Psoas muscle (tissue), 8 donors: ENCODE data around the gene PALLD. TPM values are rescaled to one million over a fixed set of nuclear protein-coding genes. Genes with fewer than 3 reads are reported as not detected.

Source experiments
- ATAC-seq, 4 donors: fragments of 200-7000 bp; cut with Tn5 transposase; one replicate each; pipeline ENCODE4 v1.9.1; 2020; ENCODE audit warnings: moderate library complexity in 3 of 4, mild to moderate bottlenecking in 2 of 4
- DNase-seq, 2 donors: peaks; one replicate each; pipeline ENCODE4 v3.0.0-alpha.2; 2020
- H3K27ac ChIP-seq: fragments of 200-600 bp; one replicate; pipeline ENCODE4 v1.8.0; 2022
- H3K27me3 ChIP-seq, 3 donors: fragments of 200-600 bp in 1 of 3; one replicate each; pipeline versions ENCODE4 v1.6.1 to v1.8.0; 2013 to 2022; ENCODE audit warnings: low read length in 2 of 3, mild to moderate bottlenecking in 2 of 3, moderate library complexity in 1 of 3; ENCODE audit not compliant: insufficient read depth in 3 of 3
- H3K36me3 ChIP-seq, 2 donors: fragments of 200-600 bp in 1 of 2; one replicate each; pipeline versions ENCODE4 v1.6.1 to v1.8.0; 2013 to 2022; ENCODE audit warnings: low read depth in 1 of 2, mild to moderate bottlenecking in 1 of 2, moderate library complexity in 1 of 2; ENCODE audit not compliant: insufficient read depth in 1 of 2
- H3K4me1 ChIP-seq: fragments of 200-600 bp; one replicate; pipeline ENCODE4 v1.8.0; 2022
- H3K4me3 ChIP-seq: fragments of 200-600 bp; one replicate; pipeline ENCODE4 v1.8.0; 2022; ENCODE audit warnings: mild to moderate bottlenecking
- H3K9me3 ChIP-seq: fragments of 200-600 bp; one replicate; pipeline ENCODE4 v1.8.0; 2022
- WGBS, 3 donors: extraction: QIAGEN DNeasy Blood & Tissue Kit; methylation state at CpG; one replicate each; pipeline versions ENCODE4 v1.1.6 to v1.1.7; 2013; 5-methylcytosine and 5-hydroxymethylcytosine counted together
- intact Hi-C, 2 donors: fragments of 100-400 bp; cut with DNase I; formaldehyde crosslinking; loops; one replicate each; pipeline versions ENCODE4 v1.11.0 to v1.14.2; 2022
- polyA plus RNA-seq, 3 donors: library from polyadenylated mRNA; stranded (reverse); fragments of 200-250 nt; gene quantifications; one replicate each; pipeline ENCODE4 v1.2.3, GENCODE V29; 2013
- total RNA-seq, 4 donors: library from RNA; stranded (reverse); fragmentation: NEBNext Ultra II Directional in 2 of 4; extraction: Animal tissue kit (Norgen Biotek cat#: 25700) in 2 of 4; gene quantifications; one replicate each; pipeline versions ENCODE4 v1.2.1 to v1.2.4, GENCODE V29; 2021 to 2023
- TF ChIP-seq, protein P1 (sequence below): fragments of 200-600 bp; IDR thresholded peaks from one replicate; pipeline ENCODE4 v1.8.0; 2022; ENCODE audit warnings: antibody characterized with exemption
- donor health status: healthy with polysubstance abuse.
- donor health status: DM: no; HTN: no; CAD: no; lungs with moderate emphysema.
- donor health status: Bipolar disorder and iron deficiency.
- donor health status: healthy.
- donor health status: DM: yes; HTN: yes; CAD: no.
- donor health status: DM: no; HTN: no; CAD: no.
- donor health status: DM: no; HTN: no; CAD: no.
- donor health status: DM: yes; HTN: yes; CAD: no.

PALLD gene
- total and polyA plus RNA-seq, 7 donors = 19.2 to 245 (median 168) TPM

DNA sequence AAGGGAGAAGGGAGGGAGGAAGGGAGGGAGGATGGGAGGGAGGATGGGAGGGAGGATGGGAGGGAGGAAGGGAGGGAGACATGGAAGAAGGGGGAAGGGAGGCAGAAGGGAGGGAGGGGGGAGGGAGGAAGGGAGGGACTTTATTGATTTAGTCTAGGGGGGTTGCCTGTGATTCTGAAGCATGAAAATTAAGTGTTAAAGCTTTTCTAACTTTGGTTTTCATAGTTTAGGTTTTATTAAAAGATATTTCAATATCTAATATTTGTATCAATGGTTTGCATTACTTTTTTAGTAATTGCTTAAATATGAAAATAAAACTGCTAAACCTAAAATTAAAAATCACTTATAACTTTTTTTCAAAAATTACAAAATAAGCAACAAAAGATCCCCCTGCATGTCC lies 2.4 kb downstream of the PALLD start:
- H3K9me3 ChIP-seq = no peaks in the 10 kb centered on the region
- intact Hi-C loops = no loop called here
- H3K27me3 ChIP-seq = no peaks in the 10 kb centered on the region
- H3K4me1 ChIP-seq = peaks cover 20% of the 10 kb centered on the region
- ATAC-seq (no peak), DNase-seq (no peak)
- no peaks in the 10 kb centered on the region for H3K36me3 ChIP-seq
- peak overlapping the region; percentile 65 for H3K4me3 ChIP-seq
- TF ChIP-seq, protein P1, sequence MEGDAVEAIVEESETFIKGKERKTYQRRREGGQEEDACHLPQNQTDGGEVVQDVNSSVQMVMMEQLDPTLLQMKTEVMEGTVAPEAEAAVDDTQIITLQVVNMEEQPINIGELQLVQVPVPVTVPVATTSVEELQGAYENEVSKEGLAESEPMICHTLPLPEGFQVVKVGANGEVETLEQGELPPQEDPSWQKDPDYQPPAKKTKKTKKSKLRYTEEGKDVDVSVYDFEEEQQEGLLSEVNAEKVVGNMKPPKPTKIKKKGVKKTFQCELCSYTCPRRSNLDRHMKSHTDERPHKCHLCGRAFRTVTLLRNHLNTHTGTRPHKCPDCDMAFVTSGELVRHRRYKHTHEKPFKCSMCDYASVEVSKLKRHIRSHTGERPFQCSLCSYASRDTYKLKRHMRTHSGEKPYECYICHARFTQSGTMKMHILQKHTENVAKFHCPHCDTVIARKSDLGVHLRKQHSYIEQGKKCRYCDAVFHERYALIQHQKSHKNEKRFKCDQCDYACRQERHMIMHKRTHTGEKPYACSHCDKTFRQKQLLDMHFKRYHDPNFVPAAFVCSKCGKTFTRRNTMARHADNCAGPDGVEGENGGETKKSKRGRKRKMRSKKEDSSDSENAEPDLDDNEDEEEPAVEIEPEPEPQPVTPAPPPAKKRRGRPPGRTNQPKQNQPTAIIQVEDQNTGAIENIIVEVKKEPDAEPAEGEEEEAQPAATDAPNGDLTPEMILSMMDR = no peak
- peak overlapping the region; percentile 93 for H3K27ac ChIP-seq

DNA sequence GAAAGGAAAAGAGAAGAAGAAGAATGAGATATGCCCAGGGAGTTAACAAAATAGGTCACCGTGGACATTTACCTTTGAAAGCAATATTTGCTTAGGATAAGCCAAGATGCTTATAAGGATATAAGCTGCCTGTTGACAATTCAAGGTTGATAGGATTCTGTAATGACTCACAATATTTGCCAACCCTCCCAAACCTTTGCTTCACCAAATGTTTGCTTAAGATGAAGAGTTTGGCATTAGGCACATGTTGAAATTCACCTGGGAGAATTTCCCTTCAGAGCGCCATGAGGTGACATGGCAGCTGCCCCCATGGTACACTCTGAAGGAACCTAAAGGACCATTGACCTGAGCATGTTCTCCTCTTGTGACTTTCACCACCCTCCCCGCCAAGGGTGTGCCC lies 4.6 kb downstream of the PALLD start:
- 92 to 94% (median 92%) methylated on average over 3 of the region's 3 CpGs for WGBS, 3 donors
- TF ChIP-seq, protein P1 = no peak
- Histone ChIP-seq H3K4me1 (peaks cover 22% of the 10 kb centered on the region), H3K27me3 (no peaks in the 10 kb centered on the region), H3K36me3 (no peaks in the 10 kb centered on the region), H3K9me3 (no peaks in the 10 kb centered on the region), H3K27ac (peak overlapping the region; percentile 93), H3K4me3 (no peak overlapping the region)
- ATAC-seq (no peak), DNase-seq (no peak)
- intact Hi-C loops = no loop called here

DNA sequence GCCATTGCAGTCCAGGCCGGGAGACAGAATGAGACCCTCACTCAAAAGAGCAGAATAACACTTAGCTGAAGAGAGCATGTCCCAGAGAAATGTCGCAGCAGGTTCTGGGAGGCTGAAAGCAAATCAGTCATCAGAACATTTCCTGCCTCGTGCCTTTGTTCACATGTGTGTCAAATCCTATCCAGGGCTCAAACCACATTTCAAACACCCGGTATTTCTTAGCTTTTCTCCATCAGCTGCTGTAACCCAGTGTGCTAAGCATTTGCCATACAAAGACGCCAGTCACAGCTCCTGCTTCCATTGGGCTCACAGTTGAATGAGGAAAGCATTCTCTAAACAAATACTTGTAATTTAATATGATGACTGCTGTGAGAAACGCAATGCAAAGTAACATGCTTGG lies 6.0 kb downstream of the PALLD start:
- no peaks in the 10 kb centered on the region for H3K9me3 ChIP-seq
- H3K27me3 ChIP-seq = no peaks in the 10 kb centered on the region
- DNase-seq (no peak), ATAC-seq (peak; percentile 2 to 38 (median 12))
- WGBS, 3 donors = 35 to 44% (median 38%) methylated on average over 6 of the region's 6 CpGs
- no peak overlapping the region for H3K4me3 ChIP-seq
- H3K36me3 ChIP-seq = peaks cover 0 to 3% of the 10 kb centered on the region in 2 donors
- peak overlapping the region; percentile 93 for H3K27ac ChIP-seq
- TF ChIP-seq, protein P1 = no peak
- H3K4me1 ChIP-seq = peaks cover 26% of the 10 kb centered on the region
- intact Hi-C loops = no loop called here

- intact Hi-C loops = no loop called here
- Histone ChIP-seq H3K9me3 (no peaks in the 10 kb centered on the region), H3K4me1 (peaks cover 30% of the 10 kb centered on the region), H3K27ac (peak overlapping the region; percentile 93), H3K36me3 (peaks cover 0 to 7% of the 10 kb centered on the region in 2 donors), H3K4me3 (no peak overlapping the region), H3K27me3 (no peaks in the 10 kb centered on the region)
- 28 to 35% (median 34%) methylated on average over 9 of the region's 9 CpGs for WGBS, 3 donors
- DNase-seq = peak in 1 of 2 donors; percentile 72
- TF ChIP-seq, protein P1 = no peak
- ATAC-seq = peak; percentile 84 to 91 (median 88)
These were observed 7.0 kb downstream of the PALLD start for GRCh38 chr4:168503652-168504362.

DNA sequence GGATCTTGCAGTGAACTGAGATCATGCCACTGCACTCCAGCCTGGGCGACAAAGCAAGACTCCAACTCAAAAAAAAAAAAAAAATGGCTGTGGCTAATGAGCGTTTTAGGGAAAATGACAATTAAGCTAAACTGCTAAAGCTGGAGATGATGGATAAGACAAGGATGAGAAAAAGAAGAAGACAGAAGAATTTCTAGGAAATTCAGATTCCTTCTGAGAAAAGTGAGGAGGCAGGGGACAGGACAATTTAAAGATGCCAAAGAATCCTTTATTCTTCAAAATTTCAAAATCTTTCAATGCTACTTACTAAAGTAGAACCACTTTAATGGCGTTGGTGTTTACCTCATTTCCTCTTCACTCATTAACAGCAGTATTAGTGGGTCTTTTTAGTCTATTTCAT lies 7.7 kb downstream of the PALLD start:
- TF ChIP-seq, protein P1 = no peak
- ATAC-seq (no peak), DNase-seq (no peak)
- Histone ChIP-seq H3K9me3 (no peaks in the 10 kb centered on the region), H3K36me3 (peaks cover 0 to 7% of the 10 kb centered on the region in 2 donors), H3K4me3 (no peak overlapping the region), H3K4me1 (peaks cover 31% of the 10 kb centered on the region), H3K27ac (peak overlapping the region; percentile 93), H3K27me3 (no peaks in the 10 kb centered on the region)
- intact Hi-C loops = no loop called here
- WGBS, 3 donors = 85 to 97% (median 93%) methylated on average over 3 of the region's 3 CpGs
